ENCODE results near the gene ZSCAN12.

ZSCAN12 gene

DNA sequence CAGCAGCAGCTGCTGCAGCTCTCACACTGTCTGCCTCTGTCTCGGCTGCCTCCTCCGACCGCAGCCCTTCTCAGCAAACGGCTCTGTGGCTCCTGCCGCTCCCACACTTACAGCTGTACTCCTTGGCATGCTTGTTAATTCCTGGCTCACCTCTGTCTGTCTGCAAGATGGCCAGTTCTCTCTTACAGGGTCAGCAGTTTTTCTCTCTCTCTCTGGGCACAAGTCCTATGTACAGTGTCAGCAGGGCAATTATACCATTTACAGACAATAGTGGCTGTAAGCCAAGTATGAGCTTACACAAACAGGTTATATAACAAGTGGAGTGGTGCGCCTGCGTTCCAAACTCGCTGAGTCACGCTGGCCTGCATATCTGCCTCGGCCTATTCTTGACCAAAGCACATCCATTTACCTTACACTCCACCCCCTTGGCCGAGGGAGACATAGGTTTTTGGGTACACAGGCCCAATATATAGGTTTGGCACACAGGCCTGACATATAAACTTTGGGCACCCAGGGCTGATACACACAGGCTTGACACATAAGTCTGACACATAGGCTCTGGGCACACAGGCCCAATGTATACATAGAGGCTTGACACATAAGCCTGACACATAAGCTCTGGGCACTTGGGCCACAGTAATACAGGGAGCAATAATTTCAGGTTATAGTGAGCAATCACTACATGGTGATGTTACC, 45.4 kb downstream of the ZSCAN12 start:
- DNase-seq (ENCODE audit: low spot score): peak; percentile 36

DNA sequence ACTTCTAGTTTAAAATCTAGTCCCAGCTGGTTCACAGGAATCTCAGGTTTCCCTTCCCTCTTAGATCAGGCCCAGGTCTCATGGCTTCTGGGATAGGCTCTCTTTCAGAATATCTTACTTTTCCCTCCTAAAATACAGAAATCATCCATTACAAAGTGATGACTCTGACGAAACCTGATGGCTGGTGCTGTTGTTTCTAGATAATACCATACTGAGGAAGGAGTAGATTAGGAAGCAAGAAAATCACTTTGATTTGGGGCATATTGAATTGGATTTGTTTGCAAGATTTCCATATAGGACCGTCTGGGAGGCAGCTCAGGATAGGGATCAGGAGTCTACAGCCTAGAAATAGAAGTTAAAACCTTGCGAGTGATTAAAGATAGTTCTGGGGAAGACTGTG, 46.2 kb downstream of the ZSCAN12 start:
- DNase-seq (ENCODE audit: low spot score): no peak

- DNase-seq (ENCODE audit: low spot score): no peak
Measured at GRCh38 chr6:28351493-28351925, 48.0 kb downstream of the ZSCAN12 start.

- no peak for DNase-seq (ENCODE audit: low spot score)
Measured at GRCh38 chr6:28351087-28351486, 48.5 kb downstream of the ZSCAN12 start.

- peak; percentile 83 for DNase-seq (ENCODE audit: low spot score)
Measured at GRCh38 chr6:28349892-28350737, 49.4 kb downstream of the ZSCAN12 start, which contains the start of gene ZKSCAN3. ZKSCAN3 (plus strand) TSS chr6:28349947; CDS start chr6:28359587, 9,640 bp downstream.

GRCh38 chr6:28349344-28349891, 50.1 kb downstream of the ZSCAN12 start:
- DNase-seq (ENCODE audit: low spot score): no peak

DNA sequence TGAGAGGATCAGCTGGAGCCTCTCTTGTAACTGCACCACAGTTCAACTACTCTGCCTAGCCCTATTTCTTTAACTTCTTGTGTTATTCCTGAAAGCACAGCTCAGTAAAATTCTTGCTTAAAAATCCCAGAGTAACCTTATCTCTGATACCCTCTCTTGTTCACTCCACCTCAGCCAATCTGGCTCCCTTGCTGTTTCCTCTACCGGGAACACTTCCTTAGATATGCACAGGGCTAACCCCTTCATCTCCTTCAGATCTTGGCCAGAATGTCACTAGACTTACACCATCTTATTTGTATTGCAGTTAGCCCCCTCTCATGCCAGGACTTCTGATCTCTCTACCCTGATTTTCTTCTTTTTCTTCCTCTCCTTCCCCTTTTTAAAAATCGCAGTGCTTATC, 52.4 kb downstream of the ZSCAN12 start:
- DNase-seq (ENCODE audit: low spot score): no peak

GRCh38 chr6:28345201-28345600, 54.3 kb downstream of the ZSCAN12 start:
- no peak for DNase-seq (ENCODE audit: low spot score)

DNA sequence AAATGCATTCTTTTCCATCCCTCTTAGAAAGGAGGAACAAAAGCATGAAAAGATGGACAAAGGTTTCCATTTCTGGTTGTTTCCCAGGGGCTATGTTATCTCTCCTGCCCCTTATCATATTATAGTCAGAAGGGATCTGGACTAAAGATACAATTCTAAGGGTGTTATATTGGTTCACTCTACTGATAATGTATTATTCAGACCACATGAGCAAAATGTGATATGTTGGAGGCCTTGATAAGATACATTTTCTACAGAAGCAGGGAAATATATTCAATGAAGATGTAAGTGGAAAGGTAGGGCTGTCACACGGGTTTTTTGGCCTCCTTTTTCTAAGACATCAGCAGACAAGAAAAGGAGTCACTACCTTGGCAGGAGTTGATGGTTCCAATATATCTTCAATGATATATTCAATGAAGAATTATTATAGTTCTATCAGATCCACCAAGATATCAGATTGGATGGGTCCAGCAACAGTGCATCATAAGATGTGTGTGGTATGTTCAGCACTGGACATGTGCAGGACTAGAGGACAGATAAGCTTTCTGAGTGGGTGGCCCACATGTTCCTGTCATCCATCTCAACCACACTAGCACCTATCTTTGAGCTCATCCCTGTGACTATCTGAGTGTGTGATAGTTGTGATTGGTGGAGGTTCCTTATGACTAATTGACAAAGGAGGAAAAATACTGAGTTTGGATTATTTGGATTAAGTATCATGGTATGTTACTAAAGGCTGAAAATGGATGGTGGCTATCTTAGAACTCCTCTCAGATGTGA, 55.5 kb downstream of the ZSCAN12 start:
- no peak for DNase-seq (ENCODE audit: low spot score)

- no peak for DNase-seq (ENCODE audit: low spot score)
Measured at GRCh38 chr6:28340310-28341095, 59.0 kb downstream of the ZSCAN12 start.

GRCh38 chr6:28337121-28337520, 62.4 kb downstream of the ZSCAN12 start:
- peak; percentile 4 for DNase-seq (ENCODE audit: low spot score)

GRCh38 chr6:28336284-28337120, 63.0 kb downstream of the ZSCAN12 start:
- DNase-seq (ENCODE audit: low spot score): peak; percentile 76

- DNase-seq (ENCODE audit: low spot score): peak; percentile 95
Measured at GRCh38 chr6:28335564-28336283, 63.8 kb downstream of the ZSCAN12 start, which contains the start of gene ZSCAN31. ZSCAN31 (minus strand) TSS chr6:28336148; CDS start chr6:28329683, 6,465 bp downstream.

GRCh38 chr6:28335040-28335563, 64.4 kb downstream of the ZSCAN12 start:
- DNase-seq (ENCODE audit: low spot score): no peak

- no peak for DNase-seq (ENCODE audit: low spot score)
Measured at GRCh38 chr6:28334286-28335039, 65.1 kb downstream of the ZSCAN12 start.

- no peak for DNase-seq (ENCODE audit: low spot score)
Measured at GRCh38 chr6:28333599-28334018, 65.9 kb downstream of the ZSCAN12 start.

- no peak for DNase-seq (ENCODE audit: low spot score)
Measured at GRCh38 chr6:28333047-28333446, 66.5 kb downstream of the ZSCAN12 start.

DNA sequence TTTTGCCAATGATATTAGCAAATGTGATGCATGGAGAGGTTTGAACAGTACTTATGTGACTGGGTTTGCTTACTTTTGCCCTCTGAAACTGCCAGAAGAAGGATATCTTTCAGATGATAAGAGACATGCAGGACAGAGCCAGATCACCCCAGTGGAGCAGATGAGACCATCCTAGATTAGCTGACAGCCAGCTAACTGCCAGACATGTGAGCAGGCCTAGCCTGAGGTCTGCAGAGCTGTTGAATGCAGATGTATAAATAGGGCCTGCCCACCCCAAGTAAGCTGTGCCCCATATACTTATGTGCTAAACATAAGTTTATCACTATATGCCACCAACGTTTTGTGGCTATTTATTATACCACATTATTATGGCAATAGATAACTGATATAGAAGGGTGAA, 69.5 kb downstream of the ZSCAN12 start:
- DNase-seq (ENCODE audit: low spot score): no peak

All from SW480 (cell line).